Memory B cell (primary cell): ENCODE data around the gene MEAK7.
A peak's percentile ranks its signal among the peaks of the same experiment; 100 is the strongest.

Experiments
- ATAC-seq: fragments of 150-1000 bp; cut with Tn5 transposase; 2 replicates; pipeline ENCODE4 v1.10.0; 2021; ENCODE audit warnings: low read depth, mild to moderate bottlenecking, moderate library complexity
- DNase-seq, 2 donors: peaks; one replicate each; pipeline ENCODE4 v3.0.0; 2022; ENCODE audit warnings: low spot score in 2 of 2
- H3K27ac Mint-ChIP-seq: one replicate; pipeline ENCODE4 v1.8.0; 2022; ENCODE audit warnings: mild to moderate bottlenecking, moderate library complexity, mixed read lengths
- H3K27me3 Mint-ChIP-seq: one replicate; pipeline ENCODE4 v1.8.0; 2022; ENCODE audit warnings: mixed read lengths
- H3K36me3 Mint-ChIP-seq: one replicate; pipeline ENCODE4 v1.8.0; 2022; ENCODE audit warnings: mild to moderate bottlenecking, mixed read lengths
- H3K4me1 Mint-ChIP-seq: one replicate; pipeline ENCODE4 v1.8.0; 2022; ENCODE audit warnings: mixed read lengths
- H3K4me3 Mint-ChIP-seq: one replicate; pipeline ENCODE4 v1.8.0; 2022; ENCODE audit warnings: mild to moderate bottlenecking, moderate library complexity, mixed read lengths
- H3K9me3 Mint-ChIP-seq: one replicate; pipeline ENCODE4 v1.8.0; 2022; ENCODE audit warnings: mixed read lengths

MEAK7 gene

GRCh38 chr16:84541999-84542817 is 37.7 kb upstream of the MEAK7 start:
- H3K4me3 Mint-ChIP-seq, result no peak overlapping the region
- H3K27ac Mint-ChIP-seq, result no peak overlapping the region
- H3K36me3 Mint-ChIP-seq, result peaks cover 5% of the 10 kb centered on the region
- ATAC-seq (no peak), DNase-seq (no peak)
- H3K27me3 Mint-ChIP-seq, result peaks cover 2% of the 10 kb centered on the region
- no peaks in the 10 kb centered on the region for H3K9me3 Mint-ChIP-seq
- H3K4me1 Mint-ChIP-seq, result peaks cover 4% of the 10 kb centered on the region

GRCh38 chr16:84540194-84540593 is 35.7 kb upstream of the MEAK7 start:
- Mint-ChIP-seq H3K36me3 (peaks cover 8% of the 10 kb centered on the region), H3K27me3 (peaks cover 2% of the 10 kb centered on the region), H3K4me3 (no peak overlapping the region), H3K27ac (no peak overlapping the region), H3K9me3 (peaks cover 3% of the 10 kb centered on the region), H3K4me1 (peaks cover 8% of the 10 kb centered on the region)
- DNase-seq (no peak), ATAC-seq (no peak)

DNA sequence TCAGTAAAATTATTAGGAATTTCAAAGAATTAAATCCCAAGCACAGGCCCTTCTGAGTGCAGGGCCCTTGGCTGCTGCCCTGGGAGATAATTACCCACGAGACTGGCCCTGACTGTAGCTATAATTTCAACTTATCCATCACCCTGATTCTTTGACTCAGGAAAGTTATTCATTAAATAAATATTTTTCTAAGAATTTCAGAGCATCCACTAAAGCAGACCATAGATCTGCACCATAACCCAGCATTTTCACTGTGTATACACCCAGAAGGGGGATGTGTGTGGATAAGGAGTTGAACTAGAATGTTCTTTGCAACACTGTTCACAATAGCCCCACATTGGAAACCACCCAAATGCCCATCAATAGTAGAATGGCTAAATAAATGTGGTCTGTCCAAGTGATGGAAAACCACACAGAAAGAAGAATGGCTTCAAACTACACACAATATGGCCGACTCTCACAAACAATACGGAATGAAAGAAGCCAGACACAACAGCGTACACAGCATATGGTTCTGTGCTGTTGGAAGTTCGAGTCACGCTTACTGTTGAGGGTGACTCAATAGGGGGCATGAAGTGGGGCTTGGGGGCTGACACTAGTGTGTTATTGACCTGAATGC is 33.9 kb upstream of the MEAK7 start:
- Mint-ChIP-seq H3K4me3 (no peak overlapping the region), H3K4me1 (peaks cover 6% of the 10 kb centered on the region), H3K9me3 (peaks cover 3% of the 10 kb centered on the region), H3K27me3 (peaks cover 2% of the 10 kb centered on the region), H3K27ac (no peak overlapping the region), H3K36me3 (peaks cover 8% of the 10 kb centered on the region)
- no peak for DNase-seq
- ATAC-seq, result no peak

GRCh38 chr16:84537491-84538151 is 33.2 kb upstream of the MEAK7 start:
- no peak overlapping the region for H3K4me3 Mint-ChIP-seq
- DNase-seq, result no peak
- peaks cover 6% of the 10 kb centered on the region for H3K4me1 Mint-ChIP-seq
- no peak for ATAC-seq
- peaks cover 3% of the 10 kb centered on the region for H3K9me3 Mint-ChIP-seq
- H3K27ac Mint-ChIP-seq, result no peak overlapping the region
- H3K27me3 Mint-ChIP-seq, result peaks cover 2% of the 10 kb centered on the region
- H3K36me3 Mint-ChIP-seq, result peaks cover 8% of the 10 kb centered on the region

- ATAC-seq (peak; percentile 41), DNase-seq (no peak)
- no peak overlapping the region for H3K27ac Mint-ChIP-seq
- H3K4me3 Mint-ChIP-seq, result no peak overlapping the region
- peaks cover 3% of the 10 kb centered on the region for H3K9me3 Mint-ChIP-seq
- peaks cover 8% of the 10 kb centered on the region for H3K36me3 Mint-ChIP-seq
- peaks cover 2% of the 10 kb centered on the region for H3K27me3 Mint-ChIP-seq
- H3K4me1 Mint-ChIP-seq, result peaks cover 12% of the 10 kb centered on the region
These were observed 31.4 kb upstream of the MEAK7 start for GRCh38 chr16:84535851-84536250.

GRCh38 chr16:84535408-84535807 is 30.9 kb upstream of the MEAK7 start:
- ATAC-seq (no peak), DNase-seq (no peak)
- Mint-ChIP-seq H3K36me3 (peaks cover 8% of the 10 kb centered on the region), H3K27ac (no peak overlapping the region), H3K9me3 (peaks cover 3% of the 10 kb centered on the region), H3K4me3 (no peak overlapping the region), H3K27me3 (peaks cover 2% of the 10 kb centered on the region), H3K4me1 (peaks cover 12% of the 10 kb centered on the region)

GRCh38 chr16:84534815-84535214 is 30.4 kb upstream of the MEAK7 start:
- Mint-ChIP-seq H3K4me3 (no peak overlapping the region), H3K9me3 (peaks cover 3% of the 10 kb centered on the region), H3K4me1 (peaks cover 11% of the 10 kb centered on the region), H3K27ac (no peak overlapping the region), H3K27me3 (peaks cover 2% of the 10 kb centered on the region), H3K36me3 (peaks cover 8% of the 10 kb centered on the region)
- ATAC-seq (no peak), DNase-seq (no peak)

GRCh38 chr16:84532855-84533486 is 28.5 kb upstream of the MEAK7 start:
- DNase-seq, result no peak
- peaks cover 6% of the 10 kb centered on the region for H3K9me3 Mint-ChIP-seq
- ATAC-seq, result no peak

DNA sequence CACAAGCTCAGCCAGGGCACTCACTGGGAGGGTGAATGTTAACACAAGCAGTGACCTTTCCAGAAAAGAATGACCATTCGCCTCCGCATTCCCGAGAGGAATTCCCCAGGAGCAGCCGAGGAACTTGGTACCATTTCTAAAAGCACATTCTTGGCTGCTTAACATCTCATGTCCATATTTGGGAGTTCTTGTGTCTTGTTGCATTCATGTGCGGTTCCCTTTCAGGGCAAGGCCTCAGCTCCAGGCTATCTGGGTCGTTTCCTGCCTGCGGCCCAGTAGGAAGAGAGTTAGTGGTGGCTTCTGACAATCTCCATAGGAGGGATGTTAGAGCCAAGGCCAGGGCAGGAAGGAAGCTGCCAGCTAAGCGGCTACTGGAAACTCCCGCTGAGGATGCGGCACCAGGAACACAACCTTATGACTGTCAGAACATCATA is 27.8 kb upstream of the MEAK7 start:
- H3K36me3 Mint-ChIP-seq, result peaks cover 8% of the 10 kb centered on the region
- H3K4me1 Mint-ChIP-seq, result peaks cover 10% of the 10 kb centered on the region
- DNase-seq (no peak), ATAC-seq (no peak)
- H3K9me3 Mint-ChIP-seq, result peaks cover 6% of the 10 kb centered on the region
- H3K27ac Mint-ChIP-seq, result no peak overlapping the region
- H3K27me3 Mint-ChIP-seq, result peaks cover 2% of the 10 kb centered on the region
- no peak overlapping the region for H3K4me3 Mint-ChIP-seq

More at GRCh38 chr16:84532855-84533486, 28.5 kb upstream of the MEAK7 start:
- Mint-ChIP-seq H3K27me3 (peaks cover 2% of the 10 kb centered on the region), H3K27ac (no peak overlapping the region), H3K36me3 (peaks cover 8% of the 10 kb centered on the region), H3K4me1 (peaks cover 10% of the 10 kb centered on the region), H3K4me3 (no peak overlapping the region)

DNA sequence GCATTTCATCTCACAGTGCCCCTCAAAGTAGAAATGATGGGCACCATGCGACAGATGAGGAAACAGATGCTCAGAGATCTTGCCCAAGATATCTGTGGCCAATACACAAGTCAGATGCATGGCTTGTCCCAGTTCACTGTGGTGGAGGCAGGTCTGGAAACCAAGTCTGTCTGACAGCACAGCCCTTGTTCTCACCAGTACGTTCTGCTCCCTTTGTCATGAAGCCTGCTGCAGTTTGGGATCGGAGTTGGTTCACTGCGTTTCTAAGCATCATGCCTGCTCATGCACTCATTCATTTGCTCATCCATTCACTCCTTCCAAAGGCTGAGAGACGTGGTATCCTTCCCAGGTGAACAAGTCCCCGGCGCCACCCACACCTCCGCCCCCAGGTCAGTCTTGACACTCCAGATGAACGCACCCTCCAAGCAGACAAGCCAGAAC is 27.2 kb upstream of the MEAK7 start:
- Mint-ChIP-seq H3K9me3 (peaks cover 6% of the 10 kb centered on the region), H3K36me3 (peaks cover 8% of the 10 kb centered on the region), H3K4me1 (peaks cover 11% of the 10 kb centered on the region), H3K27ac (no peak overlapping the region), H3K4me3 (no peak overlapping the region), H3K27me3 (peaks cover 2% of the 10 kb centered on the region)
- no peak for DNase-seq
- no peak for ATAC-seq

- H3K27ac Mint-ChIP-seq, result no peak overlapping the region
- ATAC-seq (no peak), DNase-seq (no peak)
- peaks cover 5% of the 10 kb centered on the region for H3K36me3 Mint-ChIP-seq
- no peaks in the 10 kb centered on the region for H3K27me3 Mint-ChIP-seq
- peaks cover 8% of the 10 kb centered on the region for H3K4me1 Mint-ChIP-seq
- H3K4me3 Mint-ChIP-seq, result no peak overlapping the region
- peaks cover 4% of the 10 kb centered on the region for H3K9me3 Mint-ChIP-seq
These were observed 26.1 kb upstream of the MEAK7 start for GRCh38 chr16:84530590-84530989.

DNA sequence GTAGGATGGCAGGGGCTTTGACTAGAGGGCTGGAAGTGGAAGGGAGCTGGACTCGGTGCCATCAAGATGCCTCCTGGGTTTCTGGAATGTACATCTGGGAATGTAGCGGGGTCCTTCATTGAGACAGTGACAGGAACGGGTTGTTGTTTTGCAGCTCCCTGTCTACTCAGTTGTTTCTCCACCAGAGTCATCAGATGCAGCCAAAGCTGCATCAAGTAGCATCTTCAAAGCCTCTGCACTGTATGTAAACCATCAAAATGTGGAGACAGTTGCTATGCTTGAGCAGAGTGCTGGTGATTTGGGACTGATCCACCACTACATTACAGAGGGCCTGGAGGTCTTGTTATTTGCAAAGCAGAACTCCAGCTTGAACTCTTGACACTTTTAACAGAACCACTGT is 25.1 kb upstream of the MEAK7 start:
- Mint-ChIP-seq H3K27me3 (no peaks in the 10 kb centered on the region), H3K9me3 (peaks cover 4% of the 10 kb centered on the region), H3K36me3 (peaks cover 5% of the 10 kb centered on the region), H3K4me1 (peaks cover 8% of the 10 kb centered on the region), H3K4me3 (no peak overlapping the region), H3K27ac (no peak overlapping the region)
- DNase-seq, result no peak
- ATAC-seq, result no peak

DNA sequence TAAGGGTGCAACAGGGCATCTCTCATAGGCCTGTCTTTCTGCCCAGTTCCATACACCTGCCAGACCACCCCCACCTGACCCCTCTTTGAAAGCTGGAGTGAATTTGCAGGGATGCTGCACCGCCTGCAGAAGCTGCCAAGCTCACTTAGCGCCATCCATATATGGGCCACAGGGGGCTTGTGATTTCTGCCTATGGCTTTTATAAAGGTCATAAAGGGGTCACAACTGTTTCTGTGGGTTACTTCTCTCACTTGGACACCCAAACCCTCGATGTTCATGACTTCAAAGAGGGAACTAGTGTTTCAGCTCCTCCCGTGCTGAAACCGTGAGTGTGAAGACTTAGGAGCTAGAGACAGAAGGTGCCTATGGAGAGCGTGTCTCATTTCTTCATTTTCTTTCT is 23.9 kb upstream of the MEAK7 start:
- Mint-ChIP-seq H3K4me1 (peaks cover 8% of the 10 kb centered on the region), H3K27me3 (no peaks in the 10 kb centered on the region), H3K36me3 (peaks cover 5% of the 10 kb centered on the region), H3K9me3 (peaks cover 4% of the 10 kb centered on the region), H3K4me3 (no peak overlapping the region), H3K27ac (no peak overlapping the region)
- ATAC-seq, result no peak
- no peak for DNase-seq
